Keratinocyte (primary cell): ENCODE data around the gene NT5C3A. TPM values are rescaled to one million over a fixed set of nuclear protein-coding genes. Genes with fewer than 3 reads are reported as not detected.

ENCODE experiments used
- DNase-seq: peaks from one replicate; pipeline ENCODE4 v3.0.0-alpha.2; 2011; ENCODE audit warnings: low read depth, missing footprints, low spot score
- FAIRE-seq: peaks from 2 replicates; lab custom pipeline; 2011; peaks lifted over from hg19 to GRCh38; lab: Jason Lieb, UNC
- H2AFZ ChIP-seq: 2 replicates; pipeline ENCODE4 v1.6.0; 2012; ENCODE audit warnings: low read length, control low read depth, inconsistent platforms; ENCODE audit not compliant: control insufficient read depth
- H3K27ac ChIP-seq: 2 replicates; pipeline ENCODE4 v1.5.1; 2011; ENCODE audit warnings: low read length; ENCODE audit not compliant: control insufficient read depth, insufficient read depth
- H3K27me3 ChIP-seq: 3 replicates; pipeline ENCODE4 v1.6.0; 2011; ENCODE audit warnings: low read length; ENCODE audit not compliant: control insufficient read depth, insufficient read depth; ENCODE audit errors: extremely low read depth
- H3K36me3 ChIP-seq, 2 experiments: 2 replicates in 1 of 2; 3 replicates in 1 of 2; pipeline ENCODE4 v1.5.1; 2011; ENCODE audit warnings: low read length in 2 of 2, mild to moderate bottlenecking in 1 of 2; ENCODE audit not compliant: control insufficient read depth in 2 of 2, insufficient read depth in 2 of 2; ENCODE audit errors: extremely low read depth in 1 of 2
- H3K4me1 ChIP-seq: 3 replicates; pipeline ENCODE4 v1.5.1; 2011; ENCODE audit warnings: low read length; ENCODE audit not compliant: control insufficient read depth, insufficient read depth; ENCODE audit errors: extremely low read depth
- H3K4me2 ChIP-seq: 3 replicates; pipeline ENCODE4 v1.6.0; 2011; ENCODE audit warnings: low read depth, low read length; ENCODE audit not compliant: control insufficient read depth, insufficient read depth; ENCODE audit errors: extremely low read depth
- H3K4me3 ChIP-seq, 3 experiments: fragments of 200-600 bp in 1 of 3; sonication (generic) in 1 of 3; 2 replicates in 2 of 3; 3 replicates in 1 of 3; pipeline ENCODE4 v1.5.1; 2011 to 2016; ENCODE audit warnings: low read length in 3 of 3, mild to moderate bottlenecking in 3 of 3, control low read depth in 2 of 3, inconsistent platforms in 1 of 3, low read depth in 1 of 3, mixed read lengths in 1 of 3, mixed run types in 1 of 3, moderate library complexity in 1 of 3; ENCODE audit not compliant: control insufficient read depth in 2 of 3, insufficient read depth in 2 of 3; ENCODE audit errors: extremely low read depth in 1 of 3
- H3K79me2 ChIP-seq: 2 replicates; pipeline ENCODE4 v1.6.0; 2012; ENCODE audit warnings: low read length; ENCODE audit not compliant: control insufficient read depth, insufficient read depth
- H3K9ac ChIP-seq: 3 replicates; pipeline ENCODE4 v1.6.0; 2011; ENCODE audit warnings: low read length; ENCODE audit not compliant: control insufficient read depth, insufficient read depth; ENCODE audit errors: extremely low read depth
- H3K9me1 ChIP-seq: 3 replicates; pipeline ENCODE4 v1.6.0; 2011; ENCODE audit warnings: low read length; ENCODE audit not compliant: control insufficient read depth, insufficient read depth; ENCODE audit errors: extremely low read depth
- H3K9me3 ChIP-seq: 2 replicates; pipeline ENCODE4 v1.5.1; 2012; ENCODE audit warnings: low read depth, low read length; ENCODE audit not compliant: control insufficient read depth
- H4K20me1 ChIP-seq: 3 replicates; pipeline ENCODE4 v1.6.0; 2011; ENCODE audit warnings: low read length; ENCODE audit not compliant: control insufficient read depth, insufficient read depth; ENCODE audit errors: extremely low read depth
- CTCF ChIP-seq, 3 experiments: IDR thresholded peaks in 1 of 3; conservative IDR thresholded peaks in 1 of 3; optimal IDR thresholded peaks in 1 of 3; 2 replicates in 2 of 3; 3 replicates in 1 of 3; pipeline versions ENCODE3 to v1.5.1; 2011; ENCODE audit warnings: low read length in 3 of 3, mild to moderate bottlenecking in 3 of 3, moderate library complexity in 2 of 3, control low read depth in 1 of 3, inconsistent platforms in 1 of 3; ENCODE audit not compliant: insufficient read depth in 2 of 3; ENCODE audit errors: extremely low read depth in 1 of 3
- EZH2 ChIP-seq: IDR thresholded peaks from one replicate; pipeline ENCODE4 v1.6.1; 2012; ENCODE audit warnings: inconsistent platforms, mild to moderate bottlenecking, low read length, moderate library complexity
- dilution Hi-C: fragments of 300-500 bp; cut with MboI; formaldehyde crosslinking; loops from one replicate; pipeline ENCODE4 v1.7.0; 2020; ENCODE audit warnings: low sequenced_read_pairs; ENCODE audit not compliant: extremely low pct_ligation_motif_present
- polyA plus RNA-seq, 5 experiments: library from polyadenylated mRNA; depleted of rRNA in 3 of 5; stranded (reverse) in 3 of 5; stranded (forward) in 1 of 5; unstranded in 1 of 5; fragments of >200 nt; gene quantifications; 1 replicate in 1 of 5; 2 replicates in 3 of 5; 3 replicates in 1 of 5; pipeline versions ENCODE4 v1.2.1 to v1.2.3, GENCODE V29; 2011 to 2012; ENCODE audit warnings: missing spikeins in 2 of 5, low read depth in 1 of 5, low replicate concordance in 1 of 5

The NT5C3A gene
- polyA plus RNA-seq, 1 donor (not counting 4 experiments of a cell fraction or from before 2014, with no cell fraction given): 30.5 TPM

DNA sequence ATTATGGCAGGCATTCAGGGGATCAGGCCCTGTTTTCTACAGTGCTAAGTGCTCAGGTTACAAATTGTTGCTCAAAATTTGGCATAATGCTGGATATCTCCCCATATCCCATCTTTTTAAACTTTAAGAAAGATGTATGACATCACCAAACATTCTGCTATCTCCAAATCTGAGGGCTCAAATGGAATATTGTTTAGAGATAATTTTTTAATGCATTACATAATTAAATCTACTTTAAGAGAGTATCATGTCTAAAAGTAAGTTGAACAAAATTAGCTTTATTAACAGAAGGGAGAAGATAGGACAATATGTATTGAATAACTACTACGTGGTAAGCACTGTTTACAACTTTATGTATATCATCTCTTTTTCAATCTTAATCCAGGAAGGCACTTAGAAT lies 13.9 kb downstream of the NT5C3A start:
- Histone ChIP-seq H3K9me3 (no peaks in the 10 kb centered on the region), H3K4me1 (peaks cover 12% of the 10 kb centered on the region), H3K4me2 (no peak overlapping the region), H3K27ac (no peak overlapping the region), H3K9me1 (no peaks in the 10 kb centered on the region), H3K79me2 (peaks cover 83% of the 10 kb centered on the region), H4K20me1 (no peaks in the 10 kb centered on the region), H3K27me3 (no peaks in the 10 kb centered on the region), H3K9ac (no peak overlapping the region), H3K36me3 (no peaks in the 10 kb centered on the region), H2AFZ (no peak overlapping the region), H3K4me3 (no peak overlapping the region)
- TF ChIP-seq CTCF (optimal IDR thresholded peaks at IDR 0.05 in 1 of 3, IDR thresholded peaks at IDR 0.05 in 1 of 3, conservative IDR thresholded peaks at IDR 0.05 in 1 of 3; ENCODE audit: extremely low read depth in 1 of 3, insufficient read depth in 2 of 3, low read length in 3 of 3) (no peak), EZH2 (no peak)
- DNase-seq (no peak), FAIRE-seq (no peak)
- dilution Hi-C loops: no loop called here

- no peaks in the 10 kb centered on the region for H3K9me1 ChIP-seq
- H3K4me3 ChIP-seq: no peak overlapping the region
- dilution Hi-C loops: no loop called here
- no peak overlapping the region for H3K4me2 ChIP-seq
- no peak overlapping the region for H2AFZ ChIP-seq
- no peak overlapping the region for H3K9ac ChIP-seq
- DNase-seq: no peak
- H3K9me3 ChIP-seq: no peaks in the 10 kb centered on the region
- no peaks in the 10 kb centered on the region for H3K36me3 ChIP-seq
- H3K4me1 ChIP-seq: peaks cover 12% of the 10 kb centered on the region
- no peak for TF ChIP-seq CTCF (optimal IDR thresholded peaks at IDR 0.05 in 1 of 3, IDR thresholded peaks at IDR 0.05 in 1 of 3, conservative IDR thresholded peaks at IDR 0.05 in 1 of 3; ENCODE audit: extremely low read depth in 1 of 3, insufficient read depth in 2 of 3, low read length in 3 of 3)
- TF ChIP-seq EZH2: no peak
- peaks cover 83% of the 10 kb centered on the region for H3K79me2 ChIP-seq
- no peaks in the 10 kb centered on the region for H3K27me3 ChIP-seq
- no peaks in the 10 kb centered on the region for H4K20me1 ChIP-seq
- no peak for FAIRE-seq
- H3K27ac ChIP-seq: no peak overlapping the region
These were observed 14.3 kb downstream of the NT5C3A start for GRCh38 chr7:33048257-33048656.
